Esophagus muscularis mucosa (tissue), 3 donors: ENCODE measurements around the gene CDKN2B-AS1.

Experiments
- POLR2A ChIP-seq: fragments of 450-650 bp; IDR thresholded peaks from one replicate; pipeline ENCODE4 v1.6.1; 2017; ENCODE audit warnings: antibody characterized with exemption, moderate library complexity, mild to moderate bottlenecking, low read depth
- TF ChIP-seq, protein P1 (sequence below), 3 experiments: fragments of 200-600 bp in 2 of 3; fragments of 450-650 bp in 1 of 3; sonication (generic) in 2 of 3; IDR thresholded peaks; one replicate each; pipeline ENCODE4 v1.5.1; 2017 to 2019; ENCODE audit warnings: antibody characterized with exemption in 3 of 3, mild to moderate bottlenecking in 2 of 3, moderate library complexity in 1 of 3

DNA sequence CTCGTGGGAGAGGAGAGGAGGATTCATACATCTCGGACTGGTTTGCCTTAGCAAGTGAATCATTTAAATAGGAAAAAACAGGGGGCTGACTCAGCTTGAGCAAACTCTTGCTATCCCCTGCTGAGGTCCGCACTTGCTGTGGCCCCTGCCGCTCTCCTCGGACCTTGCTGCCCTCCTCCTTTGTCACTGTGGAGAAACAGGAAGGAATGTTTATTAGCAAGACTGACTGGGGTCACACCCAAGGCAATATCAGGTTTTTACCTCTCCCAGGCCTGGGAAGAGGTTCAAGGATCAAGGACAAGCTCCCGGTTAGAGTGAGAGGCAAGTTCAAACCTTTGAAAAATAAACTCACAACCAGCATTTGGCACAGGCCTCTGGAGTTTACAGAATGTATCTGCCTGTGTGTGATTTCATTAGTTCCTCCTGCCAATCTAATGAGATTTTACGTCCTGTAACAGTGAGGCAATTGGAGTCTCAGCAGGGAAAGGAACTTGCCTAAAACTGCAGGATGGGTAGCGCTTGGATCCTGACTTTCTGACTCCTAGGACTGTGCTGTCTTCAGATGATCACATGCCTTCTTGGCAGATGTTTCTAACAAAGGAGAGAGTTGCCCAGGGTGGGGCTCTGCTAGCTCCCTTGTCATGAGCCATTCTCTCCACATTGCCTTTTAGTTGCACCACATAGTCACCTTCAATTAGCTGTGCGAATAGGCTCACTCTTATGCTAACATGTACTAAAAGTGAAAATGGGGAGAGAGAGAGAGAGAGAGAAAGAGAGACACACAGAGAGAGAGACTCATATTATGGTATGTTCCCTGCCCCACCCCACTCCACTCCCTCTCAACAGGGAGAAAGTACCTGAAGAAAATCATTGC, 123.2 kb downstream of the CDKN2B-AS1 start:
- TF ChIP-seq, protein P1, sequence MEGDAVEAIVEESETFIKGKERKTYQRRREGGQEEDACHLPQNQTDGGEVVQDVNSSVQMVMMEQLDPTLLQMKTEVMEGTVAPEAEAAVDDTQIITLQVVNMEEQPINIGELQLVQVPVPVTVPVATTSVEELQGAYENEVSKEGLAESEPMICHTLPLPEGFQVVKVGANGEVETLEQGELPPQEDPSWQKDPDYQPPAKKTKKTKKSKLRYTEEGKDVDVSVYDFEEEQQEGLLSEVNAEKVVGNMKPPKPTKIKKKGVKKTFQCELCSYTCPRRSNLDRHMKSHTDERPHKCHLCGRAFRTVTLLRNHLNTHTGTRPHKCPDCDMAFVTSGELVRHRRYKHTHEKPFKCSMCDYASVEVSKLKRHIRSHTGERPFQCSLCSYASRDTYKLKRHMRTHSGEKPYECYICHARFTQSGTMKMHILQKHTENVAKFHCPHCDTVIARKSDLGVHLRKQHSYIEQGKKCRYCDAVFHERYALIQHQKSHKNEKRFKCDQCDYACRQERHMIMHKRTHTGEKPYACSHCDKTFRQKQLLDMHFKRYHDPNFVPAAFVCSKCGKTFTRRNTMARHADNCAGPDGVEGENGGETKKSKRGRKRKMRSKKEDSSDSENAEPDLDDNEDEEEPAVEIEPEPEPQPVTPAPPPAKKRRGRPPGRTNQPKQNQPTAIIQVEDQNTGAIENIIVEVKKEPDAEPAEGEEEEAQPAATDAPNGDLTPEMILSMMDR (IDR thresholded peaks at IDR 0.05), result no peak
- no peak for TF ChIP-seq POLR2A
